ENCODE measurements around the gene FER1L5. TPM values are rescaled to one million over a fixed set of nuclear protein-coding genes. Genes with fewer than 3 reads are reported as not detected.

The FER1L5 gene
- total RNA-seq, 4 donors from 2014 or later, result not detected

DNA sequence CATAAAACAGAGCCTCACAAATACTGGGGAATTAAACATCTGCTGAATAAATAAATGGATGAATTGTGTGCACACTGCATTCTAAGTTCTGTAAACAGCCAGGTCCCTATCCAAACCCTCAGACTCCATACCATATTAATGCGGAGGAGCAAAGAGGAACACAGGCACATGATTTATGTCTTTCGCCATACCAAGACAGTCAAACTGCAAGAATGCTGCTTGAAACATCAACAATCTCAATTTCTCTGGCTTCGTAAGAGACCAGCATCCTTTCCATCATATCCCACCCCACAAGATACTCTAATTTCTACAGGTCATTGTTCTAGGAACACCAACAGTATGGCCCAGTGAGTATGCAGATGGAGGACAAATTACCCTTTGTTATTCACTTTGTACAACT, 19.4 kb upstream of the FER1L5 start:
- WGBS, result 88% methylated on average over 3 of the region's 3 CpGs
- peaks cover 27% of the 10 kb centered on the region for H3K36me3 ChIP-seq
- H3K27me3 ChIP-seq, result no peaks in the 10 kb centered on the region
- H3K9me3 ChIP-seq, result no peaks in the 10 kb centered on the region
- H3K4me3 ChIP-seq, result no peak overlapping the region
- no peak for DNase-seq (ENCODE audit: low spot score in 2 of 2)
- H3K27ac ChIP-seq, result no peak overlapping the region
- peaks cover 22% of the 10 kb centered on the region for H3K4me1 ChIP-seq
- TF ChIP-seq, protein P1, sequence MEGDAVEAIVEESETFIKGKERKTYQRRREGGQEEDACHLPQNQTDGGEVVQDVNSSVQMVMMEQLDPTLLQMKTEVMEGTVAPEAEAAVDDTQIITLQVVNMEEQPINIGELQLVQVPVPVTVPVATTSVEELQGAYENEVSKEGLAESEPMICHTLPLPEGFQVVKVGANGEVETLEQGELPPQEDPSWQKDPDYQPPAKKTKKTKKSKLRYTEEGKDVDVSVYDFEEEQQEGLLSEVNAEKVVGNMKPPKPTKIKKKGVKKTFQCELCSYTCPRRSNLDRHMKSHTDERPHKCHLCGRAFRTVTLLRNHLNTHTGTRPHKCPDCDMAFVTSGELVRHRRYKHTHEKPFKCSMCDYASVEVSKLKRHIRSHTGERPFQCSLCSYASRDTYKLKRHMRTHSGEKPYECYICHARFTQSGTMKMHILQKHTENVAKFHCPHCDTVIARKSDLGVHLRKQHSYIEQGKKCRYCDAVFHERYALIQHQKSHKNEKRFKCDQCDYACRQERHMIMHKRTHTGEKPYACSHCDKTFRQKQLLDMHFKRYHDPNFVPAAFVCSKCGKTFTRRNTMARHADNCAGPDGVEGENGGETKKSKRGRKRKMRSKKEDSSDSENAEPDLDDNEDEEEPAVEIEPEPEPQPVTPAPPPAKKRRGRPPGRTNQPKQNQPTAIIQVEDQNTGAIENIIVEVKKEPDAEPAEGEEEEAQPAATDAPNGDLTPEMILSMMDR (IDR thresholded peaks at IDR 0.05), result no peak
- TF ChIP-seq POLR2A (IDR thresholded peaks at IDR 0.05), result no peak
- no peak for TF ChIP-seq POLR2AphosphoS5 (IDR thresholded peaks at IDR 0.05)
- no peak for TF ChIP-seq EP300 (IDR thresholded peaks at IDR 0.05)

GRCh38 chr2:96625571-96626552, 16.7 kb upstream of the FER1L5 start:
- H3K36me3 ChIP-seq, result peaks cover 35% of the 10 kb centered on the region
- 14% methylated on average over 5 of the region's 5 CpGs for WGBS
- H3K27ac ChIP-seq, result peak overlapping the region; percentile 2

DNA sequence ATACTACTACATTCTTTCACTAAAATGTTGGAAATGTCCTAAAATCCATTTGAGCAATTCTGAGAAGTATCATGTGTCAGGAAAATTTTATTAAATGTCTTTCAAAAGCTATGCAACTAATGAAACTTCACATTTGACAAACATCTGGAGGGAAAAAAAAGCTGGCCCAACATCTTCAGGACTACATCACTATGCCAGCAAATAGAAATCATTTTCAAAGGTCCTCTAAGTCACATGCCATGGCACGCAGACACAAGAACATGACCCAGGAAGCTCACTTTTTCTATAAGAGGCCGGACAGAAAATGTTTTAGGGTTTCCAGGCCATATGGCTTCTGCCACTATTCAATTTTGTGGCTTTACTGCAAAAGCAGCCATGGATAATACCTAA, 16.0 kb upstream of the FER1L5 start:
- peaks cover 42% of the 10 kb centered on the region for H3K36me3 ChIP-seq
- 28% methylated on average over 2 of the region's 2 CpGs for WGBS
- peak overlapping the region; percentile 2 for H3K27ac ChIP-seq

More at GRCh38 chr2:96625571-96626552, 16.7 kb upstream of the FER1L5 start:
- DNase-seq (ENCODE audit: low spot score in 2 of 2), result no peak
- H3K4me3 ChIP-seq, result no peak overlapping the region
- H3K4me1 ChIP-seq, result peaks cover 19% of the 10 kb centered on the region
- TF ChIP-seq POLR2A (IDR thresholded peaks at IDR 0.05), result no peak
- no peak for TF ChIP-seq POLR2AphosphoS5 (IDR thresholded peaks at IDR 0.05)
- TF ChIP-seq EP300 (IDR thresholded peaks at IDR 0.05), result no peak
- TF ChIP-seq, protein P1 (IDR thresholded peaks at IDR 0.05), result no peak
- H3K9me3 ChIP-seq, result no peaks in the 10 kb centered on the region
- H3K27me3 ChIP-seq, result no peaks in the 10 kb centered on the region

DNA sequence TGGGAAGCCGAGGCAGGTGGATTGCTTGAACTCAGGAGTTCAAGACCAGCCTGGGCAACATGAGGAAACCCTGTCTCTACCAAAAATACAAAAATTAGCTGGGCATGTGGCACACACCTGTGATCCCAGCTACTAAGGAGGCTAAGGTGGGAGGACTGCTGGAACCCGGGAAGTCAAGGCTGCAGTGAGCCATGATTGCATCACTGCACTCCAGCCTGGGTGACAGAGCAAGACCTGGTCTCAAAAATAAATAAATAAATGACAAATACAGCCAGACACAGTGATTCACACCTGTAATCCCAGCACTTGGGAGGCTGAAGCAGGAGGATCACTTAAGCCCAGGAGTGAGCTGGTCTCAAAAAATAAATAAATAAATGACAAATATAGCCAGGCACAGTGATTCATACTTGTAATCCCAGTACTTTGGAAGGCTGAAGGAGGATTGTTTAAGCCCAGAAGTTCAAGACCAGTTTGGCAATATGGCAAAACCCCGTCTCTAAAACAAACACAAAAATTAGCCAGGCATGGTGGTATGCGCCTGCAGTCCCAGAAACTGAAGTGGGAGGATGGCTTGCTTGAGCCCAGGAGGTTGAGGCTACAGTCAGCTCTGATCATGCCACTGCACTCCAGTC, 10.6 kb upstream of the FER1L5 start:
- TF ChIP-seq EP300 (IDR thresholded peaks at IDR 0.05), result no peak
- no peak for TF ChIP-seq POLR2A (IDR thresholded peaks at IDR 0.05)
- TF ChIP-seq POLR2AphosphoS5 (IDR thresholded peaks at IDR 0.05), result no peak
- TF ChIP-seq, protein P1 (IDR thresholded peaks at IDR 0.05), result no peak
- H3K27ac ChIP-seq, result no peak overlapping the region
- no peaks in the 10 kb centered on the region for H3K27me3 ChIP-seq
- H3K4me3 ChIP-seq, result no peak overlapping the region
- DNase-seq (ENCODE audit: low spot score in 2 of 2), result no peak
- no peaks in the 10 kb centered on the region for H3K9me3 ChIP-seq
- H3K36me3 ChIP-seq, result peaks cover 59% of the 10 kb centered on the region
- H3K4me1 ChIP-seq, result peaks cover 33% of the 10 kb centered on the region
- 85% methylated on average over 4 of the region's 4 CpGs for WGBS

More for the DNA sequence above, 16.0 kb upstream of the FER1L5 start:
- TF ChIP-seq EP300 (IDR thresholded peaks at IDR 0.05), result no peak
- no peak for TF ChIP-seq POLR2A (IDR thresholded peaks at IDR 0.05)
- TF ChIP-seq, protein P1 (IDR thresholded peaks at IDR 0.05), result no peak
- TF ChIP-seq POLR2AphosphoS5 (IDR thresholded peaks at IDR 0.05), result no peak
- Histone ChIP-seq H3K4me1 (peaks cover 20% of the 10 kb centered on the region), H3K27me3 (no peaks in the 10 kb centered on the region), H3K9me3 (no peaks in the 10 kb centered on the region), H3K4me3 (no peak overlapping the region)
- DNase-seq (ENCODE audit: low spot score in 2 of 2), result no peak

DNA sequence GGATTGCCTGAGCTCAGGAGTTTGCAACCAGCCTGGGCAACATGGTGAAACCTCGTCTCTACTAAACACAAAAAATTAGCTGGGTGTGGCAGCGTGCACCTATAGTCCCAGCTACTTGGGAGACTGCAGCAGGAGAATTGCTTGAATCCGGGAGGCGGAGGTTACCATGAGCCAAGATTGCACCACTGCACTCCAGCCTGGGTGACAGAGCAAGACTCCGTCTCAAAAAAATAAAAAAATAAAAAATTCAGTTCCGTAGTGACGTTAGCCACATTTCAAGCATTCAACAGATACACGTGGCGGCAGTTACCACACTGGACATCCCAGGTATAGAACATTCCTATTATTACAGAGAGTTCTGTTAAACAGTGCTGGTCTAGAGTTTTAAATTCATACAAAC, 8.9 kb upstream of the FER1L5 start:
- 89% methylated on average over 9 of the region's 9 CpGs for WGBS
- TF ChIP-seq POLR2A (IDR thresholded peaks at IDR 0.05) (no peak), POLR2AphosphoS5 (IDR thresholded peaks at IDR 0.05) (no peak), EP300 (IDR thresholded peaks at IDR 0.05) (no peak)
- TF ChIP-seq, protein P1 (IDR thresholded peaks at IDR 0.05), result no peak
- H3K27ac ChIP-seq, result no peak overlapping the region
- no peak overlapping the region for H3K4me3 ChIP-seq
- DNase-seq (ENCODE audit: low spot score in 2 of 2), result no peak
- no peaks in the 10 kb centered on the region for H3K9me3 ChIP-seq
- peaks cover 38% of the 10 kb centered on the region for H3K4me1 ChIP-seq
- H3K27me3 ChIP-seq, result no peaks in the 10 kb centered on the region
- H3K36me3 ChIP-seq, result peaks cover 44% of the 10 kb centered on the region
